Liver (tissue), 9 donors: ENCODE measurements around the gene PEX16. TPM values are rescaled to one million over a fixed set of nuclear protein-coding genes. Genes with fewer than 3 reads are reported as not detected.

Experiments
- DNase-seq: peaks from one replicate; pipeline ENCODE4 v3.0.0-alpha.2; 2017; ENCODE audit warnings: low spot score
- H3K27ac ChIP-seq, 2 donors: one replicate each; pipeline ENCODE4 v1.7.0; 2013; ENCODE audit warnings: inconsistent platforms in 2 of 2, low read length in 2 of 2, control low read depth in 1 of 2, low read depth in 1 of 2, mild to moderate bottlenecking in 1 of 2
- H3K27me3 ChIP-seq, 4 donors: one replicate each; pipeline versions ENCODE4 v1.6.1 to v1.7.0; 2013; ENCODE audit warnings: low read length in 3 of 4, inconsistent platforms in 1 of 4, mild to moderate bottlenecking in 1 of 4, moderate library complexity in 1 of 4; ENCODE audit not compliant: control insufficient read depth in 4 of 4, insufficient read depth in 4 of 4
- H3K36me3 ChIP-seq, 4 donors: one replicate each; pipeline versions ENCODE4 v1.6.1 to v1.7.0; 2013; ENCODE audit warnings: low read length in 3 of 4, mild to moderate bottlenecking in 3 of 4, low read depth in 1 of 4, moderate library complexity in 1 of 4; ENCODE audit not compliant: control insufficient read depth in 4 of 4, insufficient read depth in 3 of 4
- H3K4me1 ChIP-seq, 4 donors: one replicate each; pipeline versions ENCODE4 v1.6.1 to v1.7.0; 2013; ENCODE audit warnings: low read length in 3 of 4, mild to moderate bottlenecking in 3 of 4, moderate library complexity in 1 of 4; ENCODE audit not compliant: control insufficient read depth in 4 of 4, insufficient read depth in 4 of 4
- H3K4me3 ChIP-seq, 3 donors: one replicate each; pipeline versions ENCODE4 v1.6.1 to v1.7.0; 2013; ENCODE audit warnings: low read length in 3 of 3, control low read depth in 1 of 3, low read depth in 1 of 3, mild to moderate bottlenecking in 1 of 3
- H3K9ac ChIP-seq, 2 donors: one replicate each; pipeline ENCODE4 v1.7.0; 2013; ENCODE audit warnings: low read length in 2 of 2, mild to moderate bottlenecking in 2 of 2, moderate library complexity in 2 of 2, control low read depth in 1 of 2, low read depth in 1 of 2
- H3K9me3 ChIP-seq, 4 donors: one replicate each; pipeline versions ENCODE4 v1.6.1 to v1.7.0; 2013; ENCODE audit warnings: low read length in 3 of 4; ENCODE audit not compliant: control insufficient read depth in 4 of 4
- ATF3 ChIP-seq: IDR thresholded peaks from 2 replicates; pipeline ENCODE4 v1.6.1; 2016; ENCODE audit warnings: antibody characterized with exemption
- CTCF ChIP-seq: fragments of 150-350 bp; IDR thresholded peaks from 2 replicates; pipeline ENCODE4 v1.5.1; 2017; ENCODE audit warnings: improper control_type of control experiment, low read depth, low read length; ENCODE audit not compliant: missing input control
- EGR1 ChIP-seq, 2 donors: IDR thresholded peaks; 2 replicates each; pipeline ENCODE4 v1.6.1; 2016 to 2018; ENCODE audit warnings: antibody characterized with exemption in 2 of 2, low read depth in 2 of 2
- FOXA1 ChIP-seq: IDR thresholded peaks from 2 replicates; pipeline ENCODE4 v1.6.1; 2016; ENCODE audit warnings: antibody characterized with exemption
- FOXA2 ChIP-seq: IDR thresholded peaks from 2 replicates; pipeline ENCODE4 v1.6.1; 2016; ENCODE audit warnings: antibody characterized with exemption
- GABPA ChIP-seq, 2 donors: IDR thresholded peaks in 1 of 2; conservative IDR thresholded peaks in 1 of 2; 2 replicates each; pipeline ENCODE4 v1.6.1; 2016; ENCODE audit warnings: antibody characterized with exemption in 2 of 2, mild to moderate bottlenecking in 1 of 2, moderate library complexity in 1 of 2
- HNF4G ChIP-seq: IDR thresholded peaks from 2 replicates; pipeline ENCODE4 v1.6.1; 2016; ENCODE audit warnings: antibody characterized with exemption
- MAX ChIP-seq: IDR thresholded peaks from 2 replicates; pipeline ENCODE4 v1.6.1; 2016; ENCODE audit warnings: antibody characterized with exemption
- RAD21 ChIP-seq, 2 donors: IDR thresholded peaks; 2 replicates each; pipeline ENCODE4 v1.6.1; 2016; ENCODE audit warnings: antibody characterized with exemption in 2 of 2, mild to moderate bottlenecking in 2 of 2
- REST ChIP-seq: IDR thresholded peaks from 2 replicates; pipeline ENCODE4 v1.6.1; 2016; ENCODE audit warnings: antibody characterized with exemption, mild to moderate bottlenecking
- RXRA ChIP-seq, 2 donors: IDR thresholded peaks; 2 replicates each; pipeline ENCODE4 v1.6.1; 2017 to 2018; ENCODE audit warnings: antibody characterized with exemption in 2 of 2, mild to moderate bottlenecking in 1 of 2
- SP1 ChIP-seq: IDR thresholded peaks from 2 replicates; pipeline ENCODE4 v1.6.1; 2018; ENCODE audit warnings: antibody characterized with exemption, mild to moderate bottlenecking
- TAF1 ChIP-seq: conservative IDR thresholded peaks from 2 replicates; pipeline ENCODE4 v1.6.1; 2016; ENCODE audit warnings: antibody characterized with exemption, mild to moderate bottlenecking
- YY1 ChIP-seq: IDR thresholded peaks from 2 replicates; pipeline ENCODE4 v1.6.1; 2016; ENCODE audit warnings: antibody characterized with exemption, mild to moderate bottlenecking
- ZBTB33 ChIP-seq: IDR thresholded peaks from 2 replicates; pipeline ENCODE4 v1.6.1; 2016; ENCODE audit warnings: antibody characterized with exemption
- WGBS: extraction: QIAGEN DNeasy Blood & Tissue Kit; methylation state at CpG from one replicate; pipeline ENCODE4 v1.1.7; 2013; 5-methylcytosine and 5-hydroxymethylcytosine counted together
- polyA plus RNA-seq, 2 donors: library from polyadenylated mRNA; stranded (reverse) in 1 of 2; unstranded in 1 of 2; fragments of 200-250 nt in 1 of 2; fragments of >200 nt in 1 of 2; fragmentation: Nextera tagmentation in 1 of 2; extraction: Ambion mirVana in 1 of 2; gene quantifications; one replicate each; pipeline versions ENCODE4 v1.2.1 to v1.2.3, GENCODE V29; 2013 to 2015
- total RNA-seq, 2 donors: library from RNA; depleted of rRNA; stranded (reverse); fragments of >200 nt; gene quantifications; one replicate each; pipeline ENCODE4 v1.2.3, GENCODE V29; 2014
- donor health status: healthy.
- donor health status: healthy.
- donor health status: healthy.
- donor health status: healthy.
- donor health status: healthy.

The PEX16 gene
- total and polyA plus RNA-seq, 4 donors, result 18.8 to 41.2 (median 29.8) TPM

GRCh38 chr11:45906965-45907611, 10.6 kb downstream of the PEX16 start, which contains the start of gene FREY1:
Gene FREY1 (minus strand): TSS chr11:45907271. CDS start chr11:45907245, 26 bp downstream.
- H3K27ac ChIP-seq, result no peak within 1 kb of the TSS

More at GRCh38 chr11:45906965-45907611, 10.6 kb downstream of the PEX16 start, which contains the start of gene FREY1:
- peaks cover 0 to 3% (median under 1%) of the 10 kb centered on the region in 4 donors for H3K4me1 ChIP-seq
- no peaks in the 10 kb centered on the region for H3K27me3 ChIP-seq
- H3K4me3 ChIP-seq, result no peak within 1 kb of the TSS
- H3K9me3 ChIP-seq, result no peaks in the 10 kb centered on the region
- 71% methylated on average over 18 of the region's 18 CpGs for WGBS
- peaks cover 7 to 20% (median 13%) of the 10 kb centered on the region in 4 donors for H3K36me3 ChIP-seq
- H3K9ac ChIP-seq, result no peak within 1 kb of the TSS
- TF ChIP-seq RXRA (IDR thresholded peaks at IDR 0.05) (no peak), ATF3 (no peak), MAX (no peak), EGR1 (IDR thresholded peaks at IDR 0.05; ENCODE audit: low read depth in 2 of 2) (no peak), HNF4G (no peak), REST (no peak), FOXA2 (no peak), GABPA (IDR thresholded peaks at IDR 0.05 in 1 of 2, conservative IDR thresholded peaks at IDR 0.05 in 1 of 2) (no peak), RAD21 (IDR thresholded peaks at IDR 0.05) (no peak), YY1 (no peak), CTCF (no peak), FOXA1 (no peak), TAF1 (no peak), ZBTB33 (no peak), SP1 (no peak)
- no peak for DNase-seq
